ENCODE data around the gene CCSER2. TPM values are rescaled to one million over a fixed set of nuclear protein-coding genes. Genes with fewer than 3 reads are reported as not detected.

Gene CCSER2
- polyA plus RNA-seq, 1 of the 3 experiments (the other 2 are of a cell fraction), result 8.5 TPM

DNA sequence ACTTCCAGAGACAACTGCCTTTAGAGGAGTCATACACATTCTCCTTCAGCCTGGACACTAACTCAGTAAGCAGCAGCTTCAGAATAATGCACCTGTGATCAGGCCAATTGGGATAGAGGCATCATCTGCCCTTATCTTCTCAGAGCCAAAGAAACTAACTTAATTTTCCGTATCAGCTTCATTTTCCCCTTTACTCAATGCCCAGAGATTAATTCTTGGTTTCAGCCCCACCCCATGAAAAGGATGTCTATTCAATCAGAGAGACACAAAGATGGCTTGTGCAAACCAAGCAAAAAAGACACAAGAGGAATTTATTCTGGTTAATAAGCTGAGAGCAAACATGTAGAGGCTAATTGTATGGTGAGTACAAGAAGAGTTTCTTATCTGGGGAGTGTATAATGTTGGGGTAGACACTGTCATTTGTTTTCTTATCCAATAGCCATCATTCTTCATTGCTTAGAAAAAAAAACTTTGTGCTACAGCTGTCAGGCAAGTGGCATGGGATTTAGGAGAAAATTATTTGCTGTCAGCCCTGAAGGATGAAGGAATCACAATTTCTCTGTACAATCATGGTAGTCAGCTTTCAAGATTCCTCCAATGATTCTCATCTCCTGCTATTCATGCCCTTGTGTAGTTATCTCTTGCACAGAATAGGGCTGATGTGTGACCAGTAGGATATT is 38.7 kb upstream of the CCSER2 start:
- TF ChIP-seq, protein P1, sequence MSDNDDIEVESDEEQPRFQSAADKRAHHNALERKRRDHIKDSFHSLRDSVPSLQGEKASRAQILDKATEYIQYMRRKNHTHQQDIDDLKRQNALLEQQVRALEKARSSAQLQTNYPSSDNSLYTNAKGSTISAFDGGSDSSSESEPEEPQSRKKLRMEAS (IDR thresholded peaks at IDR 0.05; ENCODE audit: low read depth), result no peak
- TF ChIP-seq NFIC (IDR thresholded peaks at IDR 0.05; ENCODE audit: borderline replicate concordance) (no peak), RCOR1 (IDR thresholded peaks at IDR 0.05; ENCODE audit: low read length) (no peak), FOXM1 (IDR thresholded peaks at IDR 0.05; ENCODE audit: low read depth) (no peak), TAF1 (IDR thresholded peaks at IDR 0.05; ENCODE audit: borderline replicate concordance, low read depth, low read length) (no peak), RAD21 (IDR thresholded peaks at IDR 0.05; ENCODE audit: low read length) (no peak), RFX5 (IDR thresholded peaks at IDR 0.05; ENCODE audit: low read length) (no peak), FOXJ3 (CRISPR knock-in tag; IDR thresholded peaks at IDR 0.05) (no peak), POLR2AphosphoS5 (IDR thresholded peaks at IDR 0.05; ENCODE audit: low read depth, low read length) (no peak), RXRA (IDR thresholded peaks at IDR 0.05; ENCODE audit: borderline replicate concordance, low read depth) (no peak)
- TF ChIP-seq, protein P2, sequence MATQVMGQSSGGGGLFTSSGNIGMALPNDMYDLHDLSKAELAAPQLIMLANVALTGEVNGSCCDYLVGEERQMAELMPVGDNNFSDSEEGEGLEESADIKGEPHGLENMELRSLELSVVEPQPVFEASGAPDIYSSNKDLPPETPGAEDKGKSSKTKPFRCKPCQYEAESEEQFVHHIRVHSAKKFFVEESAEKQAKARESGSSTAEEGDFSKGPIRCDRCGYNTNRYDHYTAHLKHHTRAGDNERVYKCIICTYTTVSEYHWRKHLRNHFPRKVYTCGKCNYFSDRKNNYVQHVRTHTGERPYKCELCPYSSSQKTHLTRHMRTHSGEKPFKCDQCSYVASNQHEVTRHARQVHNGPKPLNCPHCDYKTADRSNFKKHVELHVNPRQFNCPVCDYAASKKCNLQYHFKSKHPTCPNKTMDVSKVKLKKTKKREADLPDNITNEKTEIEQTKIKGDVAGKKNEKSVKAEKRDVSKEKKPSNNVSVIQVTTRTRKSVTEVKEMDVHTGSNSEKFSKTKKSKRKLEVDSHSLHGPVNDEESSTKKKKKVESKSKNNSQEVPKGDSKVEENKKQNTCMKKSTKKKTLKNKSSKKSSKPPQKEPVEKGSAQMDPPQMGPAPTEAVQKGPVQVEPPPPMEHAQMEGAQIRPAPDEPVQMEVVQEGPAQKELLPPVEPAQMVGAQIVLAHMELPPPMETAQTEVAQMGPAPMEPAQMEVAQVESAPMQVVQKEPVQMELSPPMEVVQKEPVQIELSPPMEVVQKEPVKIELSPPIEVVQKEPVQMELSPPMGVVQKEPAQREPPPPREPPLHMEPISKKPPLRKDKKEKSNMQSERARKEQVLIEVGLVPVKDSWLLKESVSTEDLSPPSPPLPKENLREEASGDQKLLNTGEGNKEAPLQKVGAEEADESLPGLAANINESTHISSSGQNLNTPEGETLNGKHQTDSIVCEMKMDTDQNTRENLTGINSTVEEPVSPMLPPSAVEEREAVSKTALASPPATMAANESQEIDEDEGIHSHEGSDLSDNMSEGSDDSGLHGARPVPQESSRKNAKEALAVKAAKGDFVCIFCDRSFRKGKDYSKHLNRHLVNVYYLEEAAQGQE (IDR thresholded peaks at IDR 0.05; ENCODE audit: low read depth, low read length), result no peak
- TF ChIP-seq, protein P3, sequence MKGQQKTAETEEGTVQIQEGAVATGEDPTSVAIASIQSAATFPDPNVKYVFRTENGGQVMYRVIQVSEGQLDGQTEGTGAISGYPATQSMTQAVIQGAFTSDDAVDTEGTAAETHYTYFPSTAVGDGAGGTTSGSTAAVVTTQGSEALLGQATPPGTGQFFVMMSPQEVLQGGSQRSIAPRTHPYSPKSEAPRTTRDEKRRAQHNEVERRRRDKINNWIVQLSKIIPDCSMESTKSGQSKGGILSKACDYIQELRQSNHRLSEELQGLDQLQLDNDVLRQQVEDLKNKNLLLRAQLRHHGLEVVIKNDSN (IDR thresholded peaks at IDR 0.05; ENCODE audit: borderline replicate concordance, low read depth), result no peak
- H3K27me3 ChIP-seq (ENCODE audit: insufficient read depth), result no peaks in the 10 kb centered on the region; the same call in 1 of the 2 replicates
- peaks cover 0 to 7% of the 10 kb centered on the region in 2 experiments; a peak in 2 of 4 replicates for H3K4me1 ChIP-seq (ENCODE audit: control insufficient read depth in 1 of 2, insufficient read depth in 2 of 2, low read depth in 1 of 2, low read length in 1 of 2)
- ChIA-PET CTCF (interaction anchor here (0.7 to 1.9 kb wide), 5 partner anchors 22 to 248 kb away, joined by 3 to 7 read pairs (median 5); no protein-coding TSS in a partner anchor), POLR2A (no interaction called here)
- H4K20me1 ChIP-seq (ENCODE audit: insufficient read depth), result no peaks in the 10 kb centered on the region
- H3K9me3 ChIP-seq, result no peaks in the 10 kb centered on the region
- no peaks in the 10 kb centered on the region for H3K36me3 ChIP-seq (replicated peaks in 1 of 2; ENCODE audit: control insufficient read depth in 1 of 2, insufficient read depth in 2 of 2, low read length in 1 of 2)
- DNase-seq, result no peak
- no peak overlapping the region for H2AFZ ChIP-seq (ENCODE audit: low read depth)
- no peaks in the 10 kb centered on the region for H3K79me2 ChIP-seq (ENCODE audit: insufficient read depth)
- H3K4me2 ChIP-seq, result no peak overlapping the region
- H3F3A ChIP-seq (replicated peaks; ENCODE audit: insufficient read depth), result no peaks in the 10 kb centered on the region
- no peaks in the 10 kb centered on the region for H3K9me2 ChIP-seq
- H3K27ac ChIP-seq (ENCODE audit: low read depth in 2 of 2, low read length in 1 of 2), result no peak overlapping the region
- no peak overlapping the region for H3K9ac ChIP-seq
- WGBS (ENCODE audit: low lambda C conversion rate), result 4% methylated on average over 1 of the region's 1 CpG
- H3K4me3 ChIP-seq (ENCODE audit: low read depth in 2 of 2, low read length in 1 of 2), result no peak overlapping the region

DNA sequence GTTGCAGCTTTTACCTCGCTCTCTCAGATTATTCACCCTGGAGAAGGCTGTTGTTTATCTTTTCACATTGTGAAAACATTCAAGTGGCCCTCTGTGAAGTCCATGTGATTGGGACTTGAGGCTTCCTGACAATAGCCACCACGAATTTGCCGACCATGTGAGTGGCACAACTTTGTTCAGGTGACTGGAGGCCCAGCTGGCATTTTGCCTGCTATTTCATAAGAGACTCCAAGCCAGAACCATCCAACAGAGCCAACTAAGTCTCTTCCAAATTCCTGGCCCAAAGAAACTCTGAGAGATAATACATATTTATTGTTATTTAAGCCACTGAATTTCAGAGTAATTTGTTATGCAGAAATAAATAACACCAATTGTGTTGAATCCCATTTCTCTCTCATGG is 38.2 kb upstream of the CCSER2 start:
- Histone ChIP-seq H3K27me3 (ENCODE audit: insufficient read depth) (no peaks in the 10 kb centered on the region; the same call in 1 of the 2 replicates), H4K20me1 (ENCODE audit: insufficient read depth) (no peaks in the 10 kb centered on the region), H3K36me3 (replicated peaks in 1 of 2; ENCODE audit: control insufficient read depth in 1 of 2, insufficient read depth in 2 of 2, low read length in 1 of 2) (no peaks in the 10 kb centered on the region), H3K79me2 (ENCODE audit: insufficient read depth) (no peaks in the 10 kb centered on the region), H3K9ac (no peak overlapping the region), H3K4me2 (no peak overlapping the region), H3K9me3 (no peaks in the 10 kb centered on the region), H3K27ac (ENCODE audit: low read depth in 2 of 2, low read length in 1 of 2) (no peak overlapping the region), H2AFZ (ENCODE audit: low read depth) (no peak overlapping the region), H3K9me2 (no peaks in the 10 kb centered on the region), H3F3A (replicated peaks; ENCODE audit: insufficient read depth) (no peaks in the 10 kb centered on the region), H3K4me1 (ENCODE audit: control insufficient read depth in 1 of 2, insufficient read depth in 2 of 2, low read depth in 1 of 2, low read length in 1 of 2) (peaks cover 0 to 7% of the 10 kb centered on the region in 2 experiments; a peak in 2 of 4 replicates), H3K4me3 (ENCODE audit: low read depth in 2 of 2, low read length in 1 of 2) (no peak overlapping the region)
- no peak for DNase-seq
- POLR2A ChIA-PET, result no interaction called here
- CTCF ChIA-PET, result interaction anchor here (0.7 to 1.9 kb wide), 4 partner anchors 22 to 85 kb away, joined by 3 to 7 read pairs (median 6); no protein-coding TSS in a partner anchor
- WGBS (ENCODE audit: low lambda C conversion rate), result 13% methylated on average over 3 of the region's 3 CpGs
- TF ChIP-seq SMC3 (IDR thresholded peaks at IDR 0.05; ENCODE audit: low read depth, low read length), result no peak
- TF ChIP-seq, protein P4, sequence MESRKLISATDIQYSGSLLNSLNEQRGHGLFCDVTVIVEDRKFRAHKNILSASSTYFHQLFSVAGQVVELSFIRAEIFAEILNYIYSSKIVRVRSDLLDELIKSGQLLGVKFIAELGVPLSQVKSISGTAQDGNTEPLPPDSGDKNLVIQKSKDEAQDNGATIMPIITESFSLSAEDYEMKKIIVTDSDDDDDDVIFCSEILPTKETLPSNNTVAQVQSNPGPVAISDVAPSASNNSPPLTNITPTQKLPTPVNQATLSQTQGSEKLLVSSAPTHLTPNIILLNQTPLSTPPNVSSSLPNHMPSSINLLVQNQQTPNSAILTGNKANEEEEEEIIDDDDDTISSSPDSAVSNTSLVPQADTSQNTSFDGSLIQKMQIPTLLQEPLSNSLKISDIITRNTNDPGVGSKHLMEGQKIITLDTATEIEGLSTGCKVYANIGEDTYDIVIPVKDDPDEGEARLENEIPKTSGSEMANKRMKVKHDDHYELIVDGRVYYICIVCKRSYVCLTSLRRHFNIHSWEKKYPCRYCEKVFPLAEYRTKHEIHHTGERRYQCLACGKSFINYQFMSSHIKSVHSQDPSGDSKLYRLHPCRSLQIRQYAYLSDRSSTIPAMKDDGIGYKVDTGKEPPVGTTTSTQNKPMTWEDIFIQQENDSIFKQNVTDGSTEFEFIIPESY (IDR thresholded peaks at IDR 0.05; ENCODE audit: borderline replicate concordance, low read depth), result no peak
- no peak for TF ChIP-seq SIN3A (IDR thresholded peaks at IDR 0.05; ENCODE audit: borderline replicate concordance, low read depth, low read length)
- TF ChIP-seq, protein P3 (IDR thresholded peaks at IDR 0.05; ENCODE audit: borderline replicate concordance, low read depth), result no peak
- no peak for TF ChIP-seq NRF1 (IDR thresholded peaks at IDR 0.05; ENCODE audit: low read depth, low read length)
- TF ChIP-seq, protein P5, sequence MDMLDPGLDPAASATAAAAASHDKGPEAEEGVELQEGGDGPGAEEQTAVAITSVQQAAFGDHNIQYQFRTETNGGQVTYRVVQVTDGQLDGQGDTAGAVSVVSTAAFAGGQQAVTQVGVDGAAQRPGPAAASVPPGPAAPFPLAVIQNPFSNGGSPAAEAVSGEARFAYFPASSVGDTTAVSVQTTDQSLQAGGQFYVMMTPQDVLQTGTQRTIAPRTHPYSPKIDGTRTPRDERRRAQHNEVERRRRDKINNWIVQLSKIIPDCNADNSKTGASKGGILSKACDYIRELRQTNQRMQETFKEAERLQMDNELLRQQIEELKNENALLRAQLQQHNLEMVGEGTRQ (IDR thresholded peaks at IDR 0.05; ENCODE audit: borderline replicate concordance, low read depth, low read length), result no peak
- TF ChIP-seq POLR2AphosphoS5 (IDR thresholded peaks at IDR 0.05; ENCODE audit: low read depth, low read length), result no peak
- TF ChIP-seq YY1 (IDR thresholded peaks at IDR 0.05; ENCODE audit: low read depth), result no peak

All from SK-N-SH (cell line).